Keratinocyte (primary cell): ENCODE results near the gene ALDH7A1. TPM values are rescaled to one million over a fixed set of nuclear protein-coding genes. Genes with fewer than 3 reads are reported as not detected.

ENCODE experiments used
- DNase-seq: peaks from one replicate; pipeline ENCODE4 v3.0.0-alpha.2; 2011; ENCODE audit warnings: low read depth, missing footprints, low spot score
- FAIRE-seq: peaks from 2 replicates; lab custom pipeline; 2011; peaks lifted over from hg19 to GRCh38; lab: Jason Lieb, UNC
- H2AFZ ChIP-seq: 2 replicates; pipeline ENCODE4 v1.6.0; 2012; ENCODE audit warnings: low read length, control low read depth, inconsistent platforms; ENCODE audit not compliant: control insufficient read depth
- H3K27ac ChIP-seq: 2 replicates; pipeline ENCODE4 v1.5.1; 2011; ENCODE audit warnings: low read length; ENCODE audit not compliant: control insufficient read depth, insufficient read depth
- H3K27me3 ChIP-seq: 3 replicates; pipeline ENCODE4 v1.6.0; 2011; ENCODE audit warnings: low read length; ENCODE audit not compliant: control insufficient read depth, insufficient read depth; ENCODE audit errors: extremely low read depth
- H3K36me3 ChIP-seq, 2 experiments: 2 replicates in 1 of 2; 3 replicates in 1 of 2; pipeline ENCODE4 v1.5.1; 2011; ENCODE audit warnings: low read length in 2 of 2, mild to moderate bottlenecking in 1 of 2; ENCODE audit not compliant: control insufficient read depth in 2 of 2, insufficient read depth in 2 of 2; ENCODE audit errors: extremely low read depth in 1 of 2
- H3K4me1 ChIP-seq: 3 replicates; pipeline ENCODE4 v1.5.1; 2011; ENCODE audit warnings: low read length; ENCODE audit not compliant: control insufficient read depth, insufficient read depth; ENCODE audit errors: extremely low read depth
- H3K4me2 ChIP-seq: 3 replicates; pipeline ENCODE4 v1.6.0; 2011; ENCODE audit warnings: low read depth, low read length; ENCODE audit not compliant: control insufficient read depth, insufficient read depth; ENCODE audit errors: extremely low read depth
- H3K4me3 ChIP-seq, 3 experiments: fragments of 200-600 bp in 1 of 3; sonication (generic) in 1 of 3; 2 replicates in 2 of 3; 3 replicates in 1 of 3; pipeline ENCODE4 v1.5.1; 2011 to 2016; ENCODE audit warnings: low read length in 3 of 3, mild to moderate bottlenecking in 3 of 3, control low read depth in 2 of 3, inconsistent platforms in 1 of 3, low read depth in 1 of 3, mixed read lengths in 1 of 3, mixed run types in 1 of 3, moderate library complexity in 1 of 3; ENCODE audit not compliant: control insufficient read depth in 2 of 3, insufficient read depth in 2 of 3; ENCODE audit errors: extremely low read depth in 1 of 3
- H3K79me2 ChIP-seq: 2 replicates; pipeline ENCODE4 v1.6.0; 2012; ENCODE audit warnings: low read length; ENCODE audit not compliant: control insufficient read depth, insufficient read depth
- H3K9ac ChIP-seq: 3 replicates; pipeline ENCODE4 v1.6.0; 2011; ENCODE audit warnings: low read length; ENCODE audit not compliant: control insufficient read depth, insufficient read depth; ENCODE audit errors: extremely low read depth
- H3K9me1 ChIP-seq: 3 replicates; pipeline ENCODE4 v1.6.0; 2011; ENCODE audit warnings: low read length; ENCODE audit not compliant: control insufficient read depth, insufficient read depth; ENCODE audit errors: extremely low read depth
- H3K9me3 ChIP-seq: 2 replicates; pipeline ENCODE4 v1.5.1; 2012; ENCODE audit warnings: low read depth, low read length; ENCODE audit not compliant: control insufficient read depth
- H4K20me1 ChIP-seq: 3 replicates; pipeline ENCODE4 v1.6.0; 2011; ENCODE audit warnings: low read length; ENCODE audit not compliant: control insufficient read depth, insufficient read depth; ENCODE audit errors: extremely low read depth
- EZH2 ChIP-seq: IDR thresholded peaks from one replicate; pipeline ENCODE4 v1.6.1; 2012; ENCODE audit warnings: inconsistent platforms, mild to moderate bottlenecking, low read length, moderate library complexity
- dilution Hi-C: fragments of 300-500 bp; cut with MboI; formaldehyde crosslinking; loops from one replicate; pipeline ENCODE4 v1.7.0; 2020; ENCODE audit warnings: low sequenced_read_pairs; ENCODE audit not compliant: extremely low pct_ligation_motif_present
- polyA plus RNA-seq, 5 experiments: library from polyadenylated mRNA; depleted of rRNA in 3 of 5; stranded (reverse) in 3 of 5; stranded (forward) in 1 of 5; unstranded in 1 of 5; fragments of >200 nt; gene quantifications; 1 replicate in 1 of 5; 2 replicates in 3 of 5; 3 replicates in 1 of 5; pipeline versions ENCODE4 v1.2.1 to v1.2.3, GENCODE V29; 2011 to 2012; ENCODE audit warnings: missing spikeins in 2 of 5, low read depth in 1 of 5, low replicate concordance in 1 of 5
- TF ChIP-seq, protein P1 (sequence below), 3 experiments: IDR thresholded peaks in 1 of 3; conservative IDR thresholded peaks in 1 of 3; optimal IDR thresholded peaks in 1 of 3; 2 replicates in 2 of 3; 3 replicates in 1 of 3; pipeline versions ENCODE3 to v1.5.1; 2011; ENCODE audit warnings: low read length in 3 of 3, mild to moderate bottlenecking in 3 of 3, moderate library complexity in 2 of 3, control low read depth in 1 of 3, inconsistent platforms in 1 of 3; ENCODE audit not compliant: insufficient read depth in 2 of 3; ENCODE audit errors: extremely low read depth in 1 of 3

The ALDH7A1 gene
- polyA plus RNA-seq, 1 donor (not counting 4 experiments of a cell fraction or from before 2014, with no cell fraction given), result 183 TPM

DNA sequence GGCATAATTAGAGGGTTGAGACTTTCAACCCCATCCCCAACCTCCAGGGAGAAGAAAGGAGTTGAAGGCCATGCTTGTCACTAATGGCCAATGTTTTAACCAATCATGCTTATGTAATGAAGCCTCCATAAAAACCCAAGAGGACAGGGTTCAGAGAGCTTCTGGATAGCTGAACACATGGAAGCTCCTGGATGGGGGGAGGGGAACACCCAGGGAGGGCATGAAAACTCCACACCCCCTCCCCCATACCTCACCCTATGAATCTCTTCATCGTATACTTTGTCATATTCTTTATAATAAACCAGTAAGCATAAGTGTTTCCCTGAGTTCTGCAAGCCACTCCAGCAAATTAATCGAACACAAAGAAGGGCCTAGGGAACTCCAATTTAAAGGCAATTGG, 81.7 kb downstream of the ALDH7A1 start:
- Histone ChIP-seq H3K4me1 (peaks cover 38% of the 10 kb centered on the region), H3K9me1 (no peaks in the 10 kb centered on the region), H3K9me3 (no peaks in the 10 kb centered on the region), H3K27ac (no peak overlapping the region), H4K20me1 (no peaks in the 10 kb centered on the region), H3K79me2 (no peaks in the 10 kb centered on the region), H3K4me3 (no peak overlapping the region), H3K27me3 (no peaks in the 10 kb centered on the region), H3K9ac (no peak overlapping the region), H2AFZ (no peak overlapping the region), H3K36me3 (no peaks in the 10 kb centered on the region), H3K4me2 (no peak overlapping the region)
- FAIRE-seq, result no peak
- dilution Hi-C loops, result no loop called here
- no peak for TF ChIP-seq EZH2
- TF ChIP-seq, protein P1, sequence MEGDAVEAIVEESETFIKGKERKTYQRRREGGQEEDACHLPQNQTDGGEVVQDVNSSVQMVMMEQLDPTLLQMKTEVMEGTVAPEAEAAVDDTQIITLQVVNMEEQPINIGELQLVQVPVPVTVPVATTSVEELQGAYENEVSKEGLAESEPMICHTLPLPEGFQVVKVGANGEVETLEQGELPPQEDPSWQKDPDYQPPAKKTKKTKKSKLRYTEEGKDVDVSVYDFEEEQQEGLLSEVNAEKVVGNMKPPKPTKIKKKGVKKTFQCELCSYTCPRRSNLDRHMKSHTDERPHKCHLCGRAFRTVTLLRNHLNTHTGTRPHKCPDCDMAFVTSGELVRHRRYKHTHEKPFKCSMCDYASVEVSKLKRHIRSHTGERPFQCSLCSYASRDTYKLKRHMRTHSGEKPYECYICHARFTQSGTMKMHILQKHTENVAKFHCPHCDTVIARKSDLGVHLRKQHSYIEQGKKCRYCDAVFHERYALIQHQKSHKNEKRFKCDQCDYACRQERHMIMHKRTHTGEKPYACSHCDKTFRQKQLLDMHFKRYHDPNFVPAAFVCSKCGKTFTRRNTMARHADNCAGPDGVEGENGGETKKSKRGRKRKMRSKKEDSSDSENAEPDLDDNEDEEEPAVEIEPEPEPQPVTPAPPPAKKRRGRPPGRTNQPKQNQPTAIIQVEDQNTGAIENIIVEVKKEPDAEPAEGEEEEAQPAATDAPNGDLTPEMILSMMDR (optimal IDR thresholded peaks at IDR 0.05 in 1 of 3, IDR thresholded peaks at IDR 0.05 in 1 of 3, conservative IDR thresholded peaks at IDR 0.05 in 1 of 3; ENCODE audit: extremely low read depth in 1 of 3, insufficient read depth in 2 of 3, low read length in 3 of 3), result no peak
- no peak for DNase-seq

DNA sequence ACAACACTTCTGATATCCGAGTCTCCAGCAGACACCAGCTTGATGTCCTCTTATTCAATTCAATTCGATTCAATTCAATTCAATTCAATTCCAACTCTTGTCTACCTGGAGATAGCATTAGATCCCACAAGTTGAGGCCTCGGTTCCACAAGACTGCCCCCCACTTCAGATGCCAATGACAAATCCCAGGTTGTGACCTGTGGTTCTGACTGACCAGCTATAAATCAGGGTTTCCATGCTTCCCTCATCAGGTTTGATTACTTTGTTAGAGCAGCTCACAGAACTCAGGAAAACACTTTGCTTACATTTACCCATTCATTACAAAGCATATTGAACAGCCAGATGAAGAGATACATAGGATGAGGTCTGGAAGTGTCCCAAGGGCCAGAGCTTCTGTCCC, 82.6 kb downstream of the ALDH7A1 start:
- DNase-seq (no peak), FAIRE-seq (peak; percentile 55)
- Histone ChIP-seq H3K27me3 (no peaks in the 10 kb centered on the region), H3K4me3 (no peak overlapping the region), H3K4me2 (no peak overlapping the region), H3K9me1 (no peaks in the 10 kb centered on the region), H3K4me1 (peaks cover 30% of the 10 kb centered on the region), H3K9me3 (no peaks in the 10 kb centered on the region), H2AFZ (no peak overlapping the region), H3K27ac (no peak overlapping the region), H3K79me2 (no peaks in the 10 kb centered on the region), H3K36me3 (no peaks in the 10 kb centered on the region), H4K20me1 (no peaks in the 10 kb centered on the region), H3K9ac (no peak overlapping the region)
- dilution Hi-C loops, result no loop called here
- TF ChIP-seq, protein P1 (optimal IDR thresholded peaks at IDR 0.05 in 1 of 3, IDR thresholded peaks at IDR 0.05 in 1 of 3, conservative IDR thresholded peaks at IDR 0.05 in 1 of 3; ENCODE audit: extremely low read depth in 1 of 3, insufficient read depth in 2 of 3, low read length in 3 of 3), result no peak
- TF ChIP-seq EZH2, result no peak
